HepG2 (cell line): ENCODE results near the gene FDPS. TPM values are rescaled to one million over a fixed set of nuclear protein-coding genes. Genes with fewer than 3 reads are reported as not detected.

ENCODE experiments used
- AGO2 ChIP-seq: fragments of 200-400 bp; formaldehyde crosslinking; optimal IDR thresholded peaks from 2 replicates; pipeline ENCODE3; 2017; ENCODE audit warnings: mild to moderate bottlenecking, low read depth, low read length, moderate library complexity
- AHR ChIP-seq: IDR thresholded peaks from 2 replicates; pipeline ENCODE4 v1.6.1; 2018; ENCODE audit warnings: missing genetic modification reagents, missing compliant biosample characterization
- ATF4 ChIP-seq, 2 experiments: fragments of 450-650 bp in 1 of 2; sonication (generic) in 1 of 2; formaldehyde crosslinking; IDR thresholded peaks; 2 replicates each; pipeline versions ENCODE4 v1.5.0 to v1.8.0; 2020 to 2022; ENCODE audit warnings: mild to moderate bottlenecking in 1 of 2, missing genetic modification reagents in 1 of 2
- CEBPB ChIP-seq: IDR thresholded peaks from 2 replicates; pipeline ENCODE4 v1.6.1; 2011; ENCODE audit warnings: low read depth, low read length, improper control_type of control experiment, borderline replicate concordance
- ETV6 ChIP-seq: sonication (generic); formaldehyde crosslinking; conservative IDR thresholded peaks from 2 replicates; pipeline ENCODE4 v1.4.0; 2020; ENCODE audit warnings: missing genetic modification reagents
- FIP1L1 ChIP-seq: fragments of 200-400 bp; formaldehyde crosslinking; IDR thresholded peaks from 2 replicates; pipeline ENCODE4 v1.6.1; 2018; ENCODE audit warnings: low read depth, mild to moderate bottlenecking, low read length, moderate library complexity, borderline replicate concordance; ENCODE audit not compliant: insufficient read depth
- FOXC1 ChIP-seq: sonication (generic); formaldehyde crosslinking; IDR thresholded peaks from 2 replicates; pipeline ENCODE4 v1.8.0; 2022; ENCODE audit warnings: mild to moderate bottlenecking, missing genetic modification reagents, borderline replicate concordance
- FOXJ3 ChIP-seq: sonication (generic); formaldehyde crosslinking; IDR thresholded peaks from 2 replicates; pipeline ENCODE4 v1.4.0; 2020; ENCODE audit warnings: missing genetic modification reagents, mild to moderate bottlenecking, borderline replicate concordance
- GTF2F1 ChIP-seq: fragments of 150-350 bp; IDR thresholded peaks from 2 replicates; pipeline ENCODE4 v1.6.1; 2014; ENCODE audit warnings: low read length
- HMG20A ChIP-seq: IDR thresholded peaks from 2 replicates; pipeline ENCODE4 v1.6.1; 2016; ENCODE audit warnings: borderline replicate concordance
- HOXA7 ChIP-seq: sonication (generic); formaldehyde crosslinking; IDR thresholded peaks from 2 replicates; pipeline ENCODE4 v1.8.1; 2022; ENCODE audit warnings: mild to moderate bottlenecking, missing genetic modification reagents, moderate library complexity
- KDM5A ChIP-seq: fragments of 200-600 bp; sonication (generic); IDR thresholded peaks from 2 replicates; pipeline ENCODE4 v1.7.0; 2018; ENCODE audit warnings: antibody characterized with exemption, mild to moderate bottlenecking, low read length, borderline replicate concordance
- KLF6 ChIP-seq: IDR thresholded peaks from 2 replicates; pipeline ENCODE4 v1.8.0; 2016; ENCODE audit warnings: missing biosample characterization, missing genetic modification reagents
- MAZ ChIP-seq, 2 experiments: sonication (generic) in 1 of 2; formaldehyde crosslinking in 1 of 2; IDR thresholded peaks; 2 replicates each; pipeline versions ENCODE4 v1.5.0 to v1.6.1; 2012 to 2020; ENCODE audit warnings: low read depth in 2 of 2, mild to moderate bottlenecking in 2 of 2, borderline replicate concordance in 1 of 2, improper control_type of control experiment in 1 of 2, low read length in 1 of 2, missing genetic modification reagents in 1 of 2, moderate library complexity in 1 of 2
- SMARCC2 ChIP-seq: fragments of 450-650 bp; IDR thresholded peaks from 2 replicates; pipeline ENCODE4 v1.6.1; 2017; ENCODE audit warnings: antibody characterized with exemption, mild to moderate bottlenecking
- SRSF9 ChIP-seq: fragments of 200-400 bp; formaldehyde crosslinking; IDR thresholded peaks from 2 replicates; pipeline ENCODE4 v1.6.1; 2018; ENCODE audit warnings: borderline replicate concordance, mild to moderate bottlenecking, low read depth, low read length; ENCODE audit not compliant: insufficient read depth, poor library complexity, severe bottlenecking
- TGIF2 ChIP-seq: IDR thresholded peaks from 2 replicates; pipeline ENCODE4 v1.6.1; 2016; ENCODE audit warnings: control low read depth, missing compliant biosample characterization
- THRA ChIP-seq: sonication (generic); formaldehyde crosslinking; IDR thresholded peaks from 2 replicates; pipeline ENCODE4 v1.4.0; 2020; ENCODE audit warnings: missing genetic modification reagents, borderline replicate concordance
- ZBTB20 ChIP-seq: sonication (generic); formaldehyde crosslinking; IDR thresholded peaks from 2 replicates; pipeline ENCODE4 v1.8.1; 2023; ENCODE audit warnings: missing genetic modification reagents, low read depth, mild to moderate bottlenecking, borderline replicate concordance
- ZBTB7A ChIP-seq: sonication (generic); formaldehyde crosslinking; IDR thresholded peaks from 2 replicates; pipeline ENCODE4 v1.8.0; 2022; ENCODE audit warnings: mild to moderate bottlenecking, missing genetic modification reagents
- ZHX1 ChIP-seq: sonication (generic); formaldehyde crosslinking; IDR thresholded peaks from 2 replicates; pipeline ENCODE4 v1.8.1; 2022; ENCODE audit warnings: low read depth, mild to moderate bottlenecking, missing genetic modification reagents
- ZNF136 ChIP-seq: sonication (generic); formaldehyde crosslinking; IDR thresholded peaks from 2 replicates; pipeline ENCODE4 v1.8.1; 2022; ENCODE audit warnings: low read depth, mild to moderate bottlenecking, moderate library complexity, missing genetic modification reagents
- ZNF530 ChIP-seq: sonication (generic); formaldehyde crosslinking; IDR thresholded peaks from 2 replicates; pipeline ENCODE4 v1.5.0; 2020; ENCODE audit warnings: low read depth, mild to moderate bottlenecking, missing genetic modification reagents
- ZNF788 ChIP-seq: sonication (generic); formaldehyde crosslinking; IDR thresholded peaks from 2 replicates; pipeline ENCODE4 v1.5.0; 2020; ENCODE audit warnings: mild to moderate bottlenecking, missing genetic modification reagents, borderline replicate concordance
- ZNF816 ChIP-seq: sonication (generic); formaldehyde crosslinking; IDR thresholded peaks from 2 replicates; pipeline ENCODE4 v1.8.0; 2022; ENCODE audit warnings: missing genetic modification reagents, mild to moderate bottlenecking, borderline replicate concordance
- ZNF841 ChIP-seq: sonication (generic); formaldehyde crosslinking; IDR thresholded peaks from 2 replicates; pipeline ENCODE4 v1.8.1; 2023; ENCODE audit warnings: missing genetic modification reagents, borderline replicate concordance
- polyA plus RNA-seq, 8 experiments: library from polyadenylated mRNA; depleted of rRNA in 3 of 8; stranded (reverse) in 7 of 8; unstranded in 1 of 8; fragments of >200 nt; fragmentation: Illumina TruSeq in 4 of 8; extraction: Trizol in 4 of 8; gene quantifications; 2 replicates each; pipeline versions ENCODE4 v1.2.1 to v1.2.3, GENCODE V29; 2011 to 2016; ENCODE audit warnings: low read depth in 4 of 8, missing spikeins in 1 of 8, mixed read lengths in 1 of 8; ENCODE audit not compliant: insufficient read depth in 1 of 8
- total RNA-seq, 5 experiments: library from RNA; depleted of rRNA; stranded (reverse); fragments of >200 nt; fragmentation: Illumina TruSeq; extraction: Trizol; gene quantifications; 2 replicates each; pipeline ENCODE4 v1.2.3, GENCODE V29; 2016; ENCODE audit warnings: low read depth in 1 of 5

FDPS gene
- total and polyA plus RNA-seq, 2 of the 13 experiments (the other 11 are each of a cell fraction or from before 2014, with no cell fraction given), result 264 to 519 TPM

GRCh38 chr1:155285631-155286044 lies 23.0 kb upstream of the FDPS start (continued):
- TF ChIP-seq FOXJ3 (CRISPR knock-in tag), result no peak
- no peak for TF ChIP-seq KLF6
- no peak for TF ChIP-seq KDM5A
- peak; percentile 53; the same call in 1 of the 2 replicates for TF ChIP-seq FOXC1
- TF ChIP-seq ZNF788 (CRISPR knock-in tag), result 0 out of 2 replicates have a peak, but pooled peaks have one; percentile 13
- no peak for TF ChIP-seq SMARCC2
- no peak for TF ChIP-seq HMG20A (CRISPR knock-in tag)
- no peak for TF ChIP-seq MAZ (IDR thresholded peaks at IDR 0.05; ENCODE audit: borderline replicate concordance, low read depth, low read length)
- TF ChIP-seq MAZ (CRISPR knock-in tag; IDR thresholded peaks at IDR 0.05; ENCODE audit: low read depth), result peak; percentile 29; the same call in 1 of the 2 replicates
- no peak for TF ChIP-seq ZNF530 (CRISPR knock-in tag)
- TF ChIP-seq ZHX1 (CRISPR knock-in tag), result peak; percentile 39; the same call in 1 of the 2 replicates
- peak; percentile 64; the same call in 1 of the 2 replicates for TF ChIP-seq ZBTB7A
- no peak for TF ChIP-seq HOXA7
- TF ChIP-seq ZBTB20 (CRISPR knock-in tag), result no peak
- TF ChIP-seq FIP1L1, result no peak
- peak; percentile 98 for TF ChIP-seq THRA (CRISPR knock-in tag)
- 0 out of 2 replicates have a peak, but pooled peaks have one; percentile 30 for TF ChIP-seq AHR (CRISPR knock-in tag)
- TF ChIP-seq SRSF9, result no peak
- no peak for TF ChIP-seq GTF2F1
- no peak for TF ChIP-seq ZNF816
- TF ChIP-seq ATF4 (CRISPR knock-in tag; IDR thresholded peaks at IDR 0.05), result no peak
- no peak for TF ChIP-seq ZNF841 (CRISPR knock-in tag)
- TF ChIP-seq TGIF2 (CRISPR knock-in tag), result 0 out of 2 replicates have a peak, but pooled peaks have one; percentile 27
- no peak for TF ChIP-seq CEBPB
- TF ChIP-seq ZNF136 (CRISPR knock-in tag), result no peak
- TF ChIP-seq AGO2, result peak; percentile 24
- TF ChIP-seq ETV6 (CRISPR knock-in tag), result no peak
